WTC11 (cell line): ENCODE measurements around the gene ZMIZ1. TPM values are rescaled to one million over a fixed set of nuclear protein-coding genes. Genes with fewer than 3 reads are reported as not detected.

Experiments
- ATAC-seq: fragments of 200-7000 bp; cut with Tn5 transposase; 2 replicates; pipeline ENCODE4 v1.10.0; 2021; ENCODE audit warnings: mild to moderate bottlenecking, moderate library complexity
- CTCF ChIA-PET: fragments of 300-600 bp; sonication (Branson Sonifier 250); formaldehyde crosslinking; loops from one replicate; lab custom pipeline; 2021; ENCODE audit warnings: antibody characterized with exemption; lab: Charles Lee
- POLR2A ChIA-PET: fragments of 350-600 bp; sonication (Branson Sonifier 250); formaldehyde crosslinking; loops from one replicate; lab custom pipeline; 2021; ENCODE audit warnings: antibody characterized with exemption; lab: Charles Lee
- DNase-seq: peaks from one replicate; pipeline ENCODE4 v3.0.0; 2021; ENCODE audit warnings: low spot score
- H3K27ac Mint-ChIP-seq: 2 replicates; pipeline ENCODE4 v1.8.0; 2021; ENCODE audit warnings: mixed read lengths
- H3K27me3 Mint-ChIP-seq: 2 replicates; pipeline ENCODE4 v1.8.0; 2021; ENCODE audit warnings: low read depth, mild to moderate bottlenecking, moderate library complexity, mixed read lengths
- H3K36me3 Mint-ChIP-seq: 2 replicates; pipeline ENCODE4 v1.8.0; 2021; ENCODE audit warnings: mixed read lengths
- H3K4me1 Mint-ChIP-seq: 2 replicates; pipeline ENCODE4 v1.8.0; 2022; ENCODE audit warnings: mixed read lengths
- H3K4me3 Mint-ChIP-seq: 2 replicates; pipeline ENCODE4 v1.8.0; 2021; ENCODE audit warnings: mild to moderate bottlenecking, moderate library complexity, mixed read lengths
- H3K9me3 Mint-ChIP-seq: 2 replicates; pipeline ENCODE4 v1.8.0; 2021; ENCODE audit warnings: mixed read lengths
- CDX4 ChIP-seq: fragments of 250-450 bp; sonication (Bioruptor Pico); IDR thresholded peaks from 2 replicates; pipeline ENCODE4 v1.9.0; 2021; ENCODE audit warnings: moderate library complexity, mild to moderate bottlenecking, inconsistent platforms, borderline replicate concordance
- CREM ChIP-seq: sonication (generic); formaldehyde crosslinking; IDR thresholded peaks from 2 replicates; pipeline ENCODE4 v1.8.1; 2022; ENCODE audit warnings: mild to moderate bottlenecking, missing genetic modification reagents, moderate library complexity
- E2F1 ChIP-seq: sonication (generic); formaldehyde crosslinking; IDR thresholded peaks from 2 replicates; pipeline ENCODE4 v1.8.0; 2022; ENCODE audit warnings: mild to moderate bottlenecking, missing genetic modification reagents
- ETV6 ChIP-seq: sonication (generic); formaldehyde crosslinking; IDR thresholded peaks from 2 replicates; pipeline ENCODE4 v1.8.1; 2022; ENCODE audit warnings: mild to moderate bottlenecking, missing genetic modification reagents
- FOXJ3 ChIP-seq: sonication (generic); formaldehyde crosslinking; IDR thresholded peaks from 2 replicates; pipeline ENCODE4 v1.9.0; 2021; ENCODE audit warnings: missing genetic modification reagents, mild to moderate bottlenecking, borderline replicate concordance
- FOXK1 ChIP-seq: sonication (generic); formaldehyde crosslinking; IDR thresholded peaks from 2 replicates; pipeline ENCODE4 v1.8.0; 2022; ENCODE audit warnings: mild to moderate bottlenecking, moderate library complexity, missing genetic modification reagents
- FOXP1 ChIP-seq: sonication (generic); formaldehyde crosslinking; IDR thresholded peaks from 2 replicates; pipeline ENCODE4 v1.8.0; 2022; ENCODE audit warnings: missing genetic modification reagents, mild to moderate bottlenecking, moderate library complexity, borderline replicate concordance
- IRF2 ChIP-seq: sonication (generic); formaldehyde crosslinking; IDR thresholded peaks from 2 replicates; pipeline ENCODE4 v1.8.0; 2022; ENCODE audit warnings: low read depth, missing genetic modification reagents, borderline replicate concordance
- PREB ChIP-seq: sonication (generic); formaldehyde crosslinking; IDR thresholded peaks from 2 replicates; pipeline ENCODE4 v1.8.1; 2022; ENCODE audit warnings: mild to moderate bottlenecking, missing genetic modification reagents, moderate library complexity, borderline replicate concordance
- PRRX2 ChIP-seq: fragments of 250-450 bp; sonication (Bioruptor Pico); IDR thresholded peaks from 2 replicates; pipeline ENCODE4 v1.8.0; 2021; ENCODE audit warnings: mild to moderate bottlenecking
- SOX15 ChIP-seq: fragments of 250-450 bp; sonication (Bioruptor Pico); IDR thresholded peaks from 2 replicates; pipeline ENCODE4 v1.9.0; 2021; ENCODE audit warnings: mild to moderate bottlenecking
- TEAD4 ChIP-seq: sonication (generic); formaldehyde crosslinking; IDR thresholded peaks from 2 replicates; pipeline ENCODE4 v1.8.0; 2022; ENCODE audit warnings: mild to moderate bottlenecking, missing genetic modification reagents
- ZNF138 ChIP-seq: sonication (generic); formaldehyde crosslinking; conservative IDR thresholded peaks from 2 replicates; pipeline ENCODE4 v1.8.1; 2022; ENCODE audit warnings: mild to moderate bottlenecking, moderate library complexity, missing genetic modification reagents
- ZNF232 ChIP-seq: sonication (generic); formaldehyde crosslinking; IDR thresholded peaks from 2 replicates; pipeline ENCODE4 v1.8.0; 2022; ENCODE audit warnings: mild to moderate bottlenecking, missing genetic modification reagents
- ZNF396 ChIP-seq: fragments of 250-450 bp; sonication (Bioruptor Pico); IDR thresholded peaks from 2 replicates; pipeline ENCODE4 v1.8.0; 2021; ENCODE audit warnings: mild to moderate bottlenecking, moderate library complexity, borderline replicate concordance
- ZNF423 ChIP-seq: fragments of 250-450 bp; sonication (Bioruptor Pico); IDR thresholded peaks from 2 replicates; pipeline ENCODE4 v2.1.2; 2022; ENCODE audit warnings: mild to moderate bottlenecking, moderate library complexity
- total RNA-seq: library from RNA; stranded (reverse); gene quantifications from 3 replicates; pipeline ENCODE4 v1.2.3, GENCODE V29; 2021
- TF ChIP-seq, protein P1 (sequence below): fragments of 250-450 bp; sonication (Bioruptor Pico); IDR thresholded peaks from 2 replicates; pipeline ENCODE4 v1.9.0; 2021; ENCODE audit warnings: mild to moderate bottlenecking
- TF ChIP-seq, protein P2 (sequence below): fragments of 200-600 bp; IDR thresholded peaks from 2 replicates; pipeline ENCODE4 v1.8.0; 2022; ENCODE audit warnings: antibody characterized with exemption
- TF ChIP-seq, protein P3 (sequence below): fragments of 250-450 bp; sonication (Bioruptor Pico); conservative IDR thresholded peaks from 2 replicates; pipeline ENCODE4 v1.9.0; 2021; ENCODE audit warnings: mild to moderate bottlenecking
- TF ChIP-seq, protein P4 (sequence below): sonication (generic); formaldehyde crosslinking; IDR thresholded peaks from 2 replicates; pipeline ENCODE4 v1.8.0; 2022; ENCODE audit warnings: missing genetic modification reagents

ZMIZ1 gene
- total RNA-seq, 1 experiment from 2014 or later: 44.4 TPM

DNA sequence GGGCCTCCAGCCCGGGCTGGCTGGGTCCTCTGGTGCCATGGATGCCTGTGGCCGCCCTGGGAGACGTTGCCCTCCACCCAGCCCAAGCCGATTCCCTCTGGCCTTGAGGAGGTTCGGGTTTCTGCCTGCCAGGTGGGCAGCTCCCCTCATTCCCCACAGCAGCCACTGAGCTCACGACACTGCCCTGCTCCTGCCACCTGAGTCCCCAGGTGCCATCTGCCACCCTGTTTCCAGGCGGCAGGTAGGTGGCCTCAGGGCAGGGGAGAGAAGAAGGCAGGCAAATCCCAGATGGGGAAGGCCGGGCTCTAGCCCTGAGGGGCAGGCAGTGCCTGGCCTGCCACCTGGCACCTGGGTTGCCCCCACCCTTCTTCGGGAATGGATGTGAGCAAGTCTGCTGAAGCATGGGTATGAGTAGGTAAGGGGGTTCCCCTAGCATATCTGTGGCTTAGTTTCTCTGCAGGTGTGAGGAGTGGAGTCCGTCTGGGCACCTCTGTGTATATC is 186.3 kb downstream of the ZMIZ1 start:
- H3K27ac Mint-ChIP-seq: no peak overlapping the region
- no peak for TF ChIP-seq ZNF396
- no peak for TF ChIP-seq CREM (CRISPR knock-in tag)
- no peak for TF ChIP-seq PRRX2 (CRISPR knock-in tag)
- TF ChIP-seq, protein P1, sequence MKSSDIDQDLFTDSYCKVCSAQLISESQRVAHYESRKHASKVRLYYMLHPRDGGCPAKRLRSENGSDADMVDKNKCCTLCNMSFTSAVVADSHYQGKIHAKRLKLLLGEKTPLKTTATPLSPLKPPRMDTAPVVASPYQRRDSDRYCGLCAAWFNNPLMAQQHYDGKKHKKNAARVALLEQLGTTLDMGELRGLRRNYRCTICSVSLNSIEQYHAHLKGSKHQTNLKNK (CRISPR knock-in tag): no peak
- TF ChIP-seq E2F1 (CRISPR knock-in tag): no peak
- TF ChIP-seq, protein P2, sequence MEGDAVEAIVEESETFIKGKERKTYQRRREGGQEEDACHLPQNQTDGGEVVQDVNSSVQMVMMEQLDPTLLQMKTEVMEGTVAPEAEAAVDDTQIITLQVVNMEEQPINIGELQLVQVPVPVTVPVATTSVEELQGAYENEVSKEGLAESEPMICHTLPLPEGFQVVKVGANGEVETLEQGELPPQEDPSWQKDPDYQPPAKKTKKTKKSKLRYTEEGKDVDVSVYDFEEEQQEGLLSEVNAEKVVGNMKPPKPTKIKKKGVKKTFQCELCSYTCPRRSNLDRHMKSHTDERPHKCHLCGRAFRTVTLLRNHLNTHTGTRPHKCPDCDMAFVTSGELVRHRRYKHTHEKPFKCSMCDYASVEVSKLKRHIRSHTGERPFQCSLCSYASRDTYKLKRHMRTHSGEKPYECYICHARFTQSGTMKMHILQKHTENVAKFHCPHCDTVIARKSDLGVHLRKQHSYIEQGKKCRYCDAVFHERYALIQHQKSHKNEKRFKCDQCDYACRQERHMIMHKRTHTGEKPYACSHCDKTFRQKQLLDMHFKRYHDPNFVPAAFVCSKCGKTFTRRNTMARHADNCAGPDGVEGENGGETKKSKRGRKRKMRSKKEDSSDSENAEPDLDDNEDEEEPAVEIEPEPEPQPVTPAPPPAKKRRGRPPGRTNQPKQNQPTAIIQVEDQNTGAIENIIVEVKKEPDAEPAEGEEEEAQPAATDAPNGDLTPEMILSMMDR: no peak
- TF ChIP-seq SOX15 (CRISPR knock-in tag): no peak
- TF ChIP-seq FOXP1 (CRISPR knock-in tag): no peak
- no peaks in the 10 kb centered on the region for H3K9me3 Mint-ChIP-seq
- H3K36me3 Mint-ChIP-seq: no peaks in the 10 kb centered on the region
- no peak for DNase-seq
- ChIA-PET CTCF (interaction anchor here (1.0 kb wide), 1 partner anchor 19 kb away, joined by 3 read pairs; no protein-coding TSS in a partner anchor), POLR2A (interaction anchor here (1.5 kb wide), 1 partner anchor 13 kb away, joined by 3 read pairs; no protein-coding TSS in a partner anchor)
- H3K4me3 Mint-ChIP-seq: no peak overlapping the region
- H3K4me1 Mint-ChIP-seq: peaks cover 6% of the 10 kb centered on the region
- ATAC-seq: no peak
- H3K27me3 Mint-ChIP-seq: no peaks in the 10 kb centered on the region

GRCh38 chr10:79256264-79256806 is 187.6 kb downstream of the ZMIZ1 start:
- no peak overlapping the region for H3K27ac Mint-ChIP-seq
- H3K36me3 Mint-ChIP-seq: no peaks in the 10 kb centered on the region
- no peaks in the 10 kb centered on the region for H3K9me3 Mint-ChIP-seq
- ChIA-PET POLR2A (interaction anchor here (1.5 kb wide), 1 partner anchor 14 kb away, joined by 3 read pairs; no protein-coding TSS in a partner anchor), CTCF (interaction anchor here (0.5 to 2.0 kb wide), 4 partner anchors 11 to 54 kb away, joined by 3 to 5 read pairs (median 3); no protein-coding TSS in a partner anchor)
- no peak for DNase-seq
- no peak for ATAC-seq
- H3K27me3 Mint-ChIP-seq: no peaks in the 10 kb centered on the region
- no peak overlapping the region for H3K4me3 Mint-ChIP-seq
- H3K4me1 Mint-ChIP-seq: peaks cover 17% of the 10 kb centered on the region
- TF ChIP-seq FOXJ3 (CRISPR knock-in tag) (no peak), ZNF232 (no peak), PREB (no peak), IRF2 (no peak), CDX4 (CRISPR knock-in tag) (no peak), FOXK1 (CRISPR knock-in tag) (no peak), ZNF423 (CRISPR knock-in tag) (no peak)
- TF ChIP-seq, protein P1 (CRISPR knock-in tag): no peak
- TF ChIP-seq, all 79 proteins: peak for 0

DNA sequence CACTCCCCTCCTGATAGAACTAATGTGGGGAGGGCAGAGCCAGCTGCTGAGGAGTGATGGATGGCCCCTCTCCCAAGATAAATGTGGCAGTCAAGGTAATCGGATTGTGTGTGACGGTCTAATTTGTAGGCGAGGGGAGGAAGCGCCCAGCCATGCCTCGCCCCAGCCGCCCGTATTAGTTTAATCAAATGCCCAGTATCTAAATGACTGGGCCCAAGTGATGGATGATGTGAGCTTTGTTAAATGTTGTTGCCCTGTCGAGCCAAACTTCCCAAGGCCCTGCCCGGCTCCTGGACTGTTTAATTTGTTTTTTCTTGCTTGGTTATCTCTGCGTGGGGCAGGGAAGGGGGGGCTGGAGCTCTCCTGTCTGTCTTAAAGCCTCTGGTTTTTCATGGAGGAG is 190.1 kb downstream of the ZMIZ1 start:
- Mint-ChIP-seq H3K36me3 (no peaks in the 10 kb centered on the region), H3K27me3 (no peaks in the 10 kb centered on the region), H3K4me1 (peaks cover 22% of the 10 kb centered on the region), H3K4me3 (no peak overlapping the region), H3K9me3 (no peaks in the 10 kb centered on the region), H3K27ac (no peak overlapping the region)
- ATAC-seq (no peak), DNase-seq (no peak)
- CTCF ChIA-PET: interaction anchor here (1.6 kb wide), 1 partner anchor 17 kb away, joined by 3 read pairs; no protein-coding TSS in a partner anchor
- POLR2A ChIA-PET: no interaction called here
- TF ChIP-seq TEAD4 (no peak), ETV6 (CRISPR knock-in tag) (no peak), ZNF138 (no peak)
- TF ChIP-seq, protein P3, sequence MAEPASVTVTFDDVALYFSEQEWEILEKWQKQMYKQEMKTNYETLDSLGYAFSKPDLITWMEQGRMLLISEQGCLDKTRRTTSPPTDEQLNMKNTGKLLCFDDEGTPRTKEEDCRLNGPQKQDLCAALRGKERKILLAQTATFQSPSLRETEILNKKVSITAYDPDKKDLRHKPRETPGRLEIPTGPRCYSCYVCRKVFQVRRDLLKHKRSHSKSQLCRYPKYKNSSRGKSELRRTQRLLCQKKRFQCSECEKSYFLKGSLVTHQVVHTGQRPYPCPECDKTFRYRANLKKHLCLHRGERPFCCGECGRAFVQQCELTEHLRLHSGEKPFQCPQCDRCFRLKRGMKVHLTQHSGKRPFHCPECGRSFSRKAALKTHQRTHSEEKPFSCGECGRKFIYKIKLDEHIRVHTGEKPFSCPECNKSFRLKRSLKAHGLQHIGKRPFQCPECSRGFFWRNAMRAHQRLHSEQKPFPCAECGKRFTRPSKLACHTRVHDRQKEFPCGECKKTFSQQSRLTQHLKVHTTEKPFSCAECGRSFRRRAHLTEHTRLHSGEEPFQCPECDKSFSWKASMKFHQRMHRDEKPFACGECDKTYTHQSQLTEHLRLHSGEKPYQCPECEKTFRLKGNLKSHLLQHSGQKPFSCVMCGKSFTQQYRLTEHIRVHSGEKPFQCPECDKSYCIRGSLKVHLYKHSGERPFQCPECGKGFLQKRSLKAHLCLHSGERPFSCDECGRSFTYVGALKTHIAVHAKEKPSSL (CRISPR knock-in tag): no peak
- TF ChIP-seq, protein P4, sequence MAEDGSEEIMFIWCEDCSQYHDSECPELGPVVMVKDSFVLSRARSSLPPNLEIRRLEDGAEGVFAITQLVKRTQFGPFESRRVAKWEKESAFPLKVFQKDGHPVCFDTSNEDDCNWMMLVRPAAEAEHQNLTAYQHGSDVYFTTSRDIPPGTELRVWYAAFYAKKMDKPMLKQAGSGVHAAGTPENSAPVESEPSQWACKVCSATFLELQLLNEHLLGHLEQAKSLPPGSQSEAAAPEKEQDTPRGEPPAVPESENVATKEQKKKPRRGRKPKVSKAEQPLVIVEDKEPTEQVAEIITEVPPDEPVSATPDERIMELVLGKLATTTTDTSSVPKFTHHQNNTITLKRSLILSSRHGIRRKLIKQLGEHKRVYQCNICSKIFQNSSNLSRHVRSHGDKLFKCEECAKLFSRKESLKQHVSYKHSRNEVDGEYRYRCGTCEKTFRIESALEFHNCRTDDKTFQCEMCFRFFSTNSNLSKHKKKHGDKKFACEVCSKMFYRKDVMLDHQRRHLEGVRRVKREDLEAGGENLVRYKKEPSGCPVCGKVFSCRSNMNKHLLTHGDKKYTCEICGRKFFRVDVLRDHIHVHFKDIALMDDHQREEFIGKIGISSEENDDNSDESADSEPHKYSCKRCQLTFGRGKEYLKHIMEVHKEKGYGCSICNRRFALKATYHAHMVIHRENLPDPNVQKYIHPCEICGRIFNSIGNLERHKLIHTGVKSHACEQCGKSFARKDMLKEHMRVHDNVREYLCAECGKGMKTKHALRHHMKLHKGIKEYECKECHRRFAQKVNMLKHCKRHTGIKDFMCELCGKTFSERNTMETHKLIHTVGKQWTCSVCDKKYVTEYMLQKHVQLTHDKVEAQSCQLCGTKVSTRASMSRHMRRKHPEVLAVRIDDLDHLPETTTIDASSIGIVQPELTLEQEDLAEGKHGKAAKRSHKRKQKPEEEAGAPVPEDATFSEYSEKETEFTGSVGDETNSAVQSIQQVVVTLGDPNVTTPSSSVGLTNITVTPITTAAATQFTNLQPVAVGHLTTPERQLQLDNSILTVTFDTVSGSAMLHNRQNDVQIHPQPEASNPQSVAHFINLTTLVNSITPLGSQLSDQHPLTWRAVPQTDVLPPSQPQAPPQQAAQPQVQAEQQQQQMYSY: no peak
